ENCODE measurements around the gene CFAP107.
"Not testable (repeated sequence)": the region's sequence is repeated elsewhere in the genome, so short reads cannot be mapped to it uniquely, and the experiment has no call there.

- not testable (repeated sequence) for TF ChIP-seq CTCF, POLR2A (IDR thresholded peaks at IDR 0.05)
These were observed 38.7 kb downstream of the CFAP107 start for GRCh38 chr1:12784729-12785128.

Measured in esophagus squamous epithelium (tissue), 4 donors.